ENCODE results near the gene CATSPER4. TPM values are rescaled to one million over a fixed set of nuclear protein-coding genes. Genes with fewer than 3 reads are reported as not detected.

The CATSPER4 gene
- total and polyA plus RNA-seq, 2 of the 13 experiments (the other 11 are each of a cell fraction or from before 2014, with no cell fraction given): not detected

DNA sequence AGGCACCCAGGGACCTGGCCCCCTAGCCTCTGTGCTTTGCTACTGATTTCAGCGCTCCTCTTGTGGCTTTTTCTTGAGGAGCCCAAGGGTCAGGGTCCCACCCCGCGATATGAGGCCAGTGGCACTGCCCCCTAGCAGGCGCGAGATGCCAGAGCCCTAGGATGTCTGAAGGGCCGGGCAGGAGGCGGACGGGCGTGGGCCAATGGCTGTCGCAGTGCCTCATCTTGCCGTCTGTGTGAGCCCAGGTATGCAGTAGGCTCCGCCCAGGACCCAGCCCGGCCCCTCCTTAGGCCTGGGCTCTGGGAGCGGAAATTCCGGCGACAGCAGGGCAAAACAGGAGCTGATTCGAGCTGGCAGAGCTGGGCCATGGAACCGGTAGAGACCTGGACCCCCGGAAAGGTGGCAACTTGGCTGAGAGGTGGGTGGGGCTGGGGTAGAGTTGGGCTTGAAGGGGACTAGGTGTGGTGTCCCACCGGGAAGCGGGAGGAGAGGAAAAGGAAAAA lies 13.2 kb upstream of the CATSPER4 start, which contains the start of gene CNKSR1 (continued):
- TF ChIP-seq ZNF646 (CRISPR knock-in tag; IDR thresholded peaks at IDR 0.05): no peak
- 0 out of 2 replicates have a peak, but pooled peaks have one; percentile 42 for TF ChIP-seq ZFAT (CRISPR knock-in tag; conservative IDR thresholded peaks at IDR 0.05)
- no peak for TF ChIP-seq ZNF839 (CRISPR knock-in tag; IDR thresholded peaks at IDR 0.05; ENCODE audit: borderline replicate concordance)
- TF ChIP-seq TARDBP (CRISPR knock-in tag; IDR thresholded peaks at IDR 0.05): 0 out of 2 replicates have a peak, but pooled peaks have one; percentile 32
- peak; percentile 49 for TF ChIP-seq GABPA (IDR thresholded peaks at IDR 0.05; ENCODE audit: low read depth, low read length)
- TF ChIP-seq GABPA (CRISPR knock-in tag; IDR thresholded peaks at IDR 0.05; ENCODE audit: low read depth): peak; percentile 86
- TF ChIP-seq MYNN (CRISPR knock-in tag; IDR thresholded peaks at IDR 0.05; ENCODE audit: low read depth): 0 out of 2 replicates have a peak, but pooled peaks have one; percentile 24
- peak; percentile 16; the same call in 1 of the 2 replicates for TF ChIP-seq YEATS4 (CRISPR knock-in tag; IDR thresholded peaks at IDR 0.05; ENCODE audit: borderline replicate concordance)
- no peak for TF ChIP-seq ZNF121 (CRISPR knock-in tag; IDR thresholded peaks at IDR 0.05)
- TF ChIP-seq MAZ (IDR thresholded peaks at IDR 0.05; ENCODE audit: borderline replicate concordance, low read depth, low read length): no peak
- peak; percentile 42; the same call in 1 of the 2 replicates for TF ChIP-seq MAZ (CRISPR knock-in tag; IDR thresholded peaks at IDR 0.05; ENCODE audit: low read depth)
- TF ChIP-seq PHF8 (CRISPR knock-in tag; IDR thresholded peaks at IDR 0.05): peak; percentile 57
- 0 out of 2 replicates have a peak, but pooled peaks have one; percentile 18 for TF ChIP-seq SP5 (CRISPR knock-in tag; IDR thresholded peaks at IDR 0.05; ENCODE audit: borderline replicate concordance, low read depth)
- TF ChIP-seq PHF21A (CRISPR knock-in tag; IDR thresholded peaks at IDR 0.05): peak; percentile 16; the same call in 1 of the 2 replicates
- TF ChIP-seq ZNF496 (CRISPR knock-in tag; IDR thresholded peaks at IDR 0.05; ENCODE audit: insufficient replicate concordance): no peak
- TF ChIP-seq SALL2 (CRISPR knock-in tag; IDR thresholded peaks at IDR 0.05): no peak
- no peak for TF ChIP-seq CREB1 (IDR thresholded peaks at IDR 0.05)
- 0 out of 2 replicates have a peak, but pooled peaks have one; percentile 30 for TF ChIP-seq CREB1 (CRISPR knock-in tag; IDR thresholded peaks at IDR 0.05)
- TF ChIP-seq HNRNPLL (IDR thresholded peaks at IDR 0.05; ENCODE audit: low read depth, low read length, poor library complexity, severe bottlenecking): peak; percentile 83
- 0 out of 2 replicates have a peak, but pooled peaks have one; percentile 70 for TF ChIP-seq ZFP82 (CRISPR knock-in tag; IDR thresholded peaks at IDR 0.05; ENCODE audit: borderline replicate concordance)
- TF ChIP-seq POLR2G (IDR thresholded peaks at IDR 0.05; ENCODE audit: low read depth, low read length): peak; percentile 75
- TF ChIP-seq ZSCAN21 (CRISPR knock-in tag; IDR thresholded peaks at IDR 0.05; ENCODE audit: borderline replicate concordance): 0 out of 2 replicates have a peak, but pooled peaks have one; percentile 41
- TF ChIP-seq MTF2 (CRISPR knock-in tag; IDR thresholded peaks at IDR 0.05; ENCODE audit: borderline replicate concordance): peak; percentile 40; the same call in 1 of the 2 replicates
- TF ChIP-seq, protein P1, sequence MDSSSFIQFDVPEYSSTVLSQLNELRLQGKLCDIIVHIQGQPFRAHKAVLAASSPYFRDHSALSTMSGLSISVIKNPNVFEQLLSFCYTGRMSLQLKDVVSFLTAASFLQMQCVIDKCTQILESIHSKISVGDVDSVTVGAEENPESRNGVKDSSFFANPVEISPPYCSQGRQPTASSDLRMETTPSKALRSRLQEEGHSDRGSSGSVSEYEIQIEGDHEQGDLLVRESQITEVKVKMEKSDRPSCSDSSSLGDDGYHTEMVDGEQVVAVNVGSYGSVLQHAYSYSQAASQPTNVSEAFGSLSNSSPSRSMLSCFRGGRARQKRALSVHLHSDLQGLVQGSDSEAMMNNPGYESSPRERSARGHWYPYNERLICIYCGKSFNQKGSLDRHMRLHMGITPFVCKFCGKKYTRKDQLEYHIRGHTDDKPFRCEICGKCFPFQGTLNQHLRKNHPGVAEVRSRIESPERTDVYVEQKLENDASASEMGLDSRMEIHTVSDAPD (CRISPR knock-in tag; IDR thresholded peaks at IDR 0.05): no peak
